K562 (cell line): ENCODE data around the gene MVP. TPM values are rescaled to one million over a fixed set of nuclear protein-coding genes. Genes with fewer than 3 reads are reported as not detected.

Experiments
- CEBPB ChIP-seq: fragments of 450-650 bp; IDR thresholded peaks from 2 replicates; pipeline ENCODE4 v1.6.1; 2016; ENCODE audit warnings: missing genetic modification characterization, missing compliant biosample characterization
- CHD4 ChIP-seq: fragments of 200-600 bp; sonication (generic); IDR thresholded peaks from 3 replicates; pipeline ENCODE4 v1.6.1; 2012; ENCODE audit warnings: low read depth, mild to moderate bottlenecking, mixed read lengths, low read length, inconsistent platforms; ENCODE audit not compliant: insufficient read depth, insufficient replicate concordance, poor library complexity, severe bottlenecking
- EP400 ChIP-seq: fragments of 450-650 bp; IDR thresholded peaks from 2 replicates; pipeline ENCODE4 v1.6.1; 2017; ENCODE audit warnings: antibody characterized with exemption, mild to moderate bottlenecking, moderate library complexity
- FOXJ2 ChIP-seq: fragments of 200-800 bp; sonication (Bioruptor generic); IDR thresholded peaks from 2 replicates; pipeline ENCODE4 v1.6.1; 2016; ENCODE audit warnings: missing genetic modification characterization, missing compliant biosample characterization
- LEF1 ChIP-seq: fragments of 450-650 bp; IDR thresholded peaks from 2 replicates; pipeline ENCODE4 v1.6.1; 2016; ENCODE audit warnings: mild to moderate bottlenecking
- MYC ChIP-seq, 2 experiments: fragments of 250-450 bp in 1 of 2; sonication (Bioruptor Pico) in 1 of 2; IDR thresholded peaks; 2 replicates each; pipeline versions ENCODE4 v1.5.1 to v1.6.1; 2012 to 2021; ENCODE audit warnings: low read depth in 2 of 2, borderline replicate concordance in 1 of 2, improper control_type of control experiment in 1 of 2, low read length in 1 of 2, mild to moderate bottlenecking in 1 of 2, moderate library complexity in 1 of 2
- OTX1 ChIP-seq: fragments of 450-650 bp; formaldehyde crosslinking; IDR thresholded peaks from 2 replicates; pipeline ENCODE4 v1.4.0; 2022; ENCODE audit warnings: mild to moderate bottlenecking
- POLR2AphosphoS2 ChIP-seq: IDR thresholded peaks from 2 replicates; pipeline ENCODE4 v1.6.1; 2012; ENCODE audit warnings: low read length, improper control_type of control experiment
- POLR2B ChIP-seq: fragments of 450-650 bp; IDR thresholded peaks from 2 replicates; pipeline ENCODE4 v1.6.1; 2018; ENCODE audit warnings: low read depth; ENCODE audit not compliant: partially characterized antibody
- SAP30 ChIP-seq: fragments of 200-600 bp; sonication (generic); IDR thresholded peaks from 2 replicates; pipeline ENCODE4 v1.6.1; 2012; ENCODE audit warnings: borderline replicate concordance, low read depth, mild to moderate bottlenecking, moderate library complexity, low read length, control low read depth, inconsistent platforms; ENCODE audit not compliant: insufficient read depth, poor library complexity, severe bottlenecking
- SMARCE1 ChIP-seq: fragments of 450-650 bp; IDR thresholded peaks from 2 replicates; pipeline ENCODE4 v1.7.1; 2016; ENCODE audit warnings: mild to moderate bottlenecking
- SRSF1 ChIP-seq: fragments of 200-400 bp; formaldehyde crosslinking; IDR thresholded peaks from 2 replicates; pipeline ENCODE4 v1.6.1; 2017; ENCODE audit warnings: mild to moderate bottlenecking, low read depth, low read length, moderate library complexity
- TEAD4 ChIP-seq, 2 experiments: sonication (generic) in 1 of 2; formaldehyde crosslinking in 1 of 2; IDR thresholded peaks; 2 replicates each; pipeline versions ENCODE4 v1.6.1 to v1.8.0; 2012 to 2022; ENCODE audit warnings: borderline replicate concordance in 1 of 2, inconsistent platforms in 1 of 2, low read length in 1 of 2, mild to moderate bottlenecking in 1 of 2, missing genetic modification reagents in 1 of 2
- ZNF551 ChIP-seq: fragments of 250-450 bp; sonication (Bioruptor Pico); IDR thresholded peaks from 2 replicates; pipeline ENCODE4 v1.5.0; 2021; ENCODE audit warnings: mild to moderate bottlenecking, moderate library complexity
- polyA plus RNA-seq, 8 experiments: library from polyadenylated mRNA; depleted of rRNA in 4 of 8; stranded (reverse) in 5 of 8; unstranded in 3 of 8; fragments of >200 nt; fragmentation: Nextera tagmentation in 2 of 8; fragmentation: Illumina TruSeq in 1 of 8; extraction: Ambion mirVana in 2 of 8; extraction: Trizol in 1 of 8; gene quantifications; 2 replicates each; pipeline versions ENCODE4 v1.2.1 to v1.2.3, GENCODE V29; 2011 to 2014; ENCODE audit warnings: inconsistent platforms in 1 of 8, missing spikeins in 1 of 8
- total RNA-seq, 7 experiments: library from RNA; depleted of rRNA in 6 of 7; stranded (reverse); fragments of >200 nt in 6 of 7; fragmentation: Illumina TruSeq in 2 of 7; extraction: Trizol in 2 of 7; gene quantifications; 2 replicates each; pipeline versions ENCODE4 v1.2.1 to v1.2.3, GENCODE V29; 2011 to 2021; ENCODE audit warnings: low replicate concordance in 1 of 7
- TF ChIP-seq, protein P1 (sequence below): sonication (generic); formaldehyde crosslinking; IDR thresholded peaks from 2 replicates; pipeline ENCODE4 v1.8.0; 2022; ENCODE audit warnings: mild to moderate bottlenecking, missing genetic modification reagents
- TF ChIP-seq, protein P2 (sequence below), 2 experiments: fragments of 450-650 bp; conservative IDR thresholded peaks; 2 replicates each; pipeline ENCODE4 v1.6.1; 2017; ENCODE audit warnings: mild to moderate bottlenecking in 2 of 2, moderate library complexity in 2 of 2
- TF ChIP-seq, protein P3 (sequence below): fragments of 450-650 bp; IDR thresholded peaks from 2 replicates; pipeline ENCODE4 v1.6.1; 2014; ENCODE audit warnings: low read depth, mild to moderate bottlenecking, moderate library complexity, borderline replicate concordance
- TF ChIP-seq, protein P4 (sequence below): fragments of 450-650 bp; formaldehyde crosslinking; IDR thresholded peaks from 2 replicates; pipeline ENCODE4 v1.4.0; 2020; ENCODE audit warnings: mild to moderate bottlenecking, moderate library complexity

Gene MVP
- total and polyA plus RNA-seq, 9 of the 15 experiments (the other 6 are each of a cell fraction or from before 2014, with no cell fraction given) = 0.39 to 1.9 (median 0.76) TPM; not detected in 2

DNA sequence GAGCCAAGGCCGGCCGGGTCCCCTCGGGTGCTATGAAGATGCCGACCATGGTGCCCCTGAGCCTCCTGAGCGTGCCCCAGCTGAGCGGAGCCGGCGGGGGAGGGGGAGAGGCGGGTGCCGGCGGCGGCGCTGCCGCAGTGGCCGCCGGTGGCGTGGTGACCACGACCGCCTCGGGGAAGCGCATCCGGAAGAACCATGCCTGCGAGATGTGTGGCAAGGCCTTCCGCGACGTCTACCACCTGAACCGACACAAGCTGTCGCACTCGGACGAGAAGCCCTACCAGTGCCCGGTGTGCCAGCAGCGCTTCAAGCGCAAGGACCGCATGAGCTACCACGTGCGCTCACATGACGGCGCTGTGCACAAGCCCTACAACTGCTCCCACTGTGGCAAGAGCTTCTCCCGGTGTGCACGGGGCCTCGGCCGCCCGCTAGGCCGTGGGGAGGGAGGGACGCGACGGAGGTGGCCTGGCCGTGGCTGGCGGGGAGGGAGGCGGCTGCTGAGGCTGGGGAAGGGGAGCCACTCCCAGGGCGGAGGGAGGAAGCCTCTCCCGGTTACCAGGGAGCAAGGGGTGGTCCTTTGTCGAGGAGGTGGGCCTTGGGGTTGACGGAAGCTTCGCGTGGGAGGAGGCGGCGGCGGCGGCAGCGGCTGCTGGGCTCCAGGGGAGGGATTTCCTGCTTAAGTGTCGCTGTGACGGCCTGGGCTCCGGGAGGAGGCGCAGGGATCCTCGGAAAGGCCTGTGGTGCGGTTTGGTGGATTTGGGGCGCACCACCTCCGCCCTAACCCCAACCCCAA is 12.6 kb upstream of the MVP start (continued):
- TF ChIP-seq, protein P1, sequence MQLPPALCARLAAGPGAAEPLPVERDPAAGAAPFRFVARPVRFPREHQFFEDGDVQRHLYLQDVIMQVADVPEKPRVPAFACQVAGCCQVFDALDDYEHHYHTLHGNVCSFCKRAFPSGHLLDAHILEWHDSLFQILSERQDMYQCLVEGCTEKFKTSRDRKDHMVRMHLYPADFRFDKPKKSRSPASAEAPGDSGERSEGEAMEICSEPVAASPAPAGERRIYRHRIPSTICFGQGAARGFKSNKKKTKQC (CRISPR knock-in tag) = peak; percentile 91
- TF ChIP-seq POLR2B (peak; percentile 57), CEBPB (peak; percentile 11; the same call in 1 of the 2 replicates), FOXJ2 (tag) (0 out of 2 replicates have a peak, but pooled peaks have one; percentile 63), SAP30 (peak; percentile 86), ZNF551 (CRISPR knock-in tag) (no peak), POLR2AphosphoS2 (no peak; the same call in 1 of the 2 replicates), MYC (IDR thresholded peaks at IDR 0.05; ENCODE audit: low read depth, low read length) (peak; percentile 81), MYC (CRISPR knock-in tag; IDR thresholded peaks at IDR 0.05; ENCODE audit: borderline replicate concordance, low read depth) (peak; percentile 92; the same call in 1 of the 2 replicates), TEAD4 (IDR thresholded peaks at IDR 0.05; ENCODE audit: low read length) (0 out of 2 replicates have a peak, but pooled peaks have one; percentile 23), TEAD4 (CRISPR knock-in tag; IDR thresholded peaks at IDR 0.05; ENCODE audit: borderline replicate concordance) (no peak), CHD4 (no peak), SRSF1 (0 out of 2 replicates have a peak, but pooled peaks have one; percentile 55), SMARCE1 (no peak; the same call in 1 of the 2 replicates), LEF1 (peak; percentile 31; the same call in 1 of the 2 replicates), EP400 (peak; percentile 86), OTX1 (CRISPR knock-in tag) (no peak)
- TF ChIP-seq, protein P2, sequence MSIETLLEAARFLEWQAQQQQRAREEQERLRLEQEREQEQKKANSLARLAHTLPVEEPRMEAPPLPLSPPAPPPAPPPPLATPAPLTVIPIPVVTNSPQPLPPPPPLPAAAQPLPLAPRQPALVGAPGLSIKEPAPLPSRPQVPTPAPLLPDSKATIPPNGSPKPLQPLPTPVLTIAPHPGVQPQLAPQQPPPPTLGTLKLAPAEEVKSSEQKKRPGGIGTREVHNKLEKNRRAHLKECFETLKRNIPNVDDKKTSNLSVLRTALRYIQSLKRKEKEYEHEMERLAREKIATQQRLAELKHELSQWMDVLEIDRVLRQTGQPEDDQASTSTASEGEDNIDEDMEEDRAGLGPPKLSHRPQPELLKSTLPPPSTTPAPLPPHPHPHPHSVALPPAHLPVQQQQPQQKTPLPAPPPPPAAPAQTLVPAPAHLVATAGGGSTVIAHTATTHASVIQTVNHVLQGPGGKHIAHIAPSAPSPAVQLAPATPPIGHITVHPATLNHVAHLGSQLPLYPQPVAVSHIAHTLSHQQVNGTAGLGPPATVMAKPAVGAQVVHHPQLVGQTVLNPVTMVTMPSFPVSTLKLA (conservative IDR thresholded peaks at IDR 0.05) = peak; percentile 96 to 97
- TF ChIP-seq, protein P3, sequence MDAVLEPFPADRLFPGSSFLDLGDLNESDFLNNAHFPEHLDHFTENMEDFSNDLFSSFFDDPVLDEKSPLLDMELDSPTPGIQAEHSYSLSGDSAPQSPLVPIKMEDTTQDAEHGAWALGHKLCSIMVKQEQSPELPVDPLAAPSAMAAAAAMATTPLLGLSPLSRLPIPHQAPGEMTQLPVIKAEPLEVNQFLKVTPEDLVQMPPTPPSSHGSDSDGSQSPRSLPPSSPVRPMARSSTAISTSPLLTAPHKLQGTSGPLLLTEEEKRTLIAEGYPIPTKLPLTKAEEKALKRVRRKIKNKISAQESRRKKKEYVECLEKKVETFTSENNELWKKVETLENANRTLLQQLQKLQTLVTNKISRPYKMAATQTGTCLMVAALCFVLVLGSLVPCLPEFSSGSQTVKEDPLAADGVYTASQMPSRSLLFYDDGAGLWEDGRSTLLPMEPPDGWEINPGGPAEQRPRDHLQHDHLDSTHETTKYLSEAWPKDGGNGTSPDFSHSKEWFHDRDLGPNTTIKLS = 0 out of 2 replicates have a peak, but pooled peaks have one; percentile 56
- TF ChIP-seq, protein P4, sequence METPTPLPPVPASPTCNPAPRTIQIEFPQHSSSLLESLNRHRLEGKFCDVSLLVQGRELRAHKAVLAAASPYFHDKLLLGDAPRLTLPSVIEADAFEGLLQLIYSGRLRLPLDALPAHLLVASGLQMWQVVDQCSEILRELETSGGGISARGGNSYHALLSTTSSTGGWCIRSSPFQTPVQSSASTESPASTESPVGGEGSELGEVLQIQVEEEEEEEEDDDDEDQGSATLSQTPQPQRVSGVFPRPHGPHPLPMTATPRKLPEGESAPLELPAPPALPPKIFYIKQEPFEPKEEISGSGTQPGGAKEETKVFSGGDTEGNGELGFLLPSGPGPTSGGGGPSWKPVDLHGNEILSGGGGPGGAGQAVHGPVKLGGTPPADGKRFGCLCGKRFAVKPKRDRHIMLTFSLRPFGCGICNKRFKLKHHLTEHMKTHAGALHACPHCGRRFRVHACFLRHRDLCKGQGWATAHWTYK = peak; percentile 80; the same call in 1 of the 2 replicates
